ENCODE data around the gene ATP6AP1.

ATP6AP1 gene

DNA sequence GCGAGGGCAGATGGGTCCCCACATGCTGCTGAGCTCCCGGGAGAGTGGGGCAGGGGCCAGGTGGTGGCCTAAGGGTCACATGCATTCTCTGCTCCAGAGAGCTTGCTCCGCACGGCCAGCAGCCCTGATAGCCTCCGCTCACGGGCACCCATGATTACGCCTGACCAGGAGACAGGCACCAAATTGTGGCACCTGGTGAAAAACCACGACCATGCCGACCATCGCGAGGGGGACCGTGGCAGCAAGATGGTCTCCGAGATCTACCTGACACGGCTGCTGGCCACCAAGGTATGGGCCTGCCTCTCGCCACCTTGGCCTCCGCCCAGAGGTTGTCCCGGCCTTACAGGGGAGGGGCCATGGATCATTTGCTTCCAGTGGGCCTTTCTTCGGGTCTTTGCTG lies 41.4 kb downstream of the ATP6AP1 start:
- ChIA-PET POLR2A (no interaction called here), CTCF (no interaction called here)
- no peak for DNase-seq (ENCODE audit: extremely low spot score)
- no peak for TF ChIP-seq HDGF (IDR thresholded peaks at IDR 0.05; ENCODE audit: borderline replicate concordance)
- no peak for TF ChIP-seq ELF4 (IDR thresholded peaks at IDR 0.05)
- TF ChIP-seq, protein P1, sequence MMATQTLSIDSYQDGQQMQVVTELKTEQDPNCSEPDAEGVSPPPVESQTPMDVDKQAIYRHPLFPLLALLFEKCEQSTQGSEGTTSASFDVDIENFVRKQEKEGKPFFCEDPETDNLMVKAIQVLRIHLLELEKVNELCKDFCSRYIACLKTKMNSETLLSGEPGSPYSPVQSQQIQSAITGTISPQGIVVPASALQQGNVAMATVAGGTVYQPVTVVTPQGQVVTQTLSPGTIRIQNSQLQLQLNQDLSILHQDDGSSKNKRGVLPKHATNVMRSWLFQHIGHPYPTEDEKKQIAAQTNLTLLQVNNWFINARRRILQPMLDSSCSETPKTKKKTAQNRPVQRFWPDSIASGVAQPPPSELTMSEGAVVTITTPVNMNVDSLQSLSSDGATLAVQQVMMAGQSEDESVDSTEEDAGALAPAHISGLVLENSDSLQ (IDR thresholded peaks at IDR 0.05), result no peak
- no peak for TF ChIP-seq TARDBP (IDR thresholded peaks at IDR 0.05)
- no peak for TF ChIP-seq NFRKB (IDR thresholded peaks at IDR 0.05)
- no peak for TF ChIP-seq FOXK2 (IDR thresholded peaks at IDR 0.05)
- TF ChIP-seq SUZ12 (IDR thresholded peaks at IDR 0.05), result no peak
- TF ChIP-seq SP1 (IDR thresholded peaks at IDR 0.05), result no peak
- no peak for TF ChIP-seq FOXM1 (IDR thresholded peaks at IDR 0.05; ENCODE audit: borderline replicate concordance)
- no peak for TF ChIP-seq L3MBTL2 (conservative IDR thresholded peaks at IDR 0.05)
- TF ChIP-seq CTBP1 (IDR thresholded peaks at IDR 0.05; ENCODE audit: borderline replicate concordance), result no peak
- no peak for TF ChIP-seq BHLHE40 (IDR thresholded peaks at IDR 0.05; ENCODE audit: borderline replicate concordance)
- TF ChIP-seq ZNF384 (IDR thresholded peaks at IDR 0.05), result no peak
- no peak for TF ChIP-seq LEF1 (IDR thresholded peaks at IDR 0.05; ENCODE audit: borderline replicate concordance)
- TF ChIP-seq FOXA1 (IDR thresholded peaks at IDR 0.05), result no peak
- TF ChIP-seq ARNT (IDR thresholded peaks at IDR 0.05), result no peak

DNA sequence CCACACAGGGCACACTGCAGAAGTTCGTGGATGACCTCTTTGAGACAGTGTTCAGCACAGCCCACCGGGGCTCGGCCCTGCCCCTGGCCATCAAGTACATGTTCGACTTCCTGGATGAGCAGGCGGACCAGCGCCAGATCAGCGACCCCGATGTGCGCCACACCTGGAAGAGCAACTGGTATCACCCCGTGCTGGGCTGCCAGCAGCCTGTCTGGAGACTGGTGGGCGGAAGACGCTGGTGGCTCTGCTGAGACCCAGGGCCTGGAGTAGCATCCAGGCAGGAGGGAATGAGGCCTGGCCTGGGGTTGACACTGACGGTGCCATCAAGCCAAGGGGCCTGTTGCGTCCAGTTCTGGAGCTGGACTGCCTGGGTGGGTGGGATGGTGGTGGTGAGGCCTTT lies 42.0 kb downstream of the ATP6AP1 start:
- TF ChIP-seq SP1 (IDR thresholded peaks at IDR 0.05) (no peak), FOXA1 (IDR thresholded peaks at IDR 0.05) (no peak), FOXK2 (IDR thresholded peaks at IDR 0.05) (no peak), NFRKB (IDR thresholded peaks at IDR 0.05) (no peak), L3MBTL2 (conservative IDR thresholded peaks at IDR 0.05) (no peak), ELF4 (IDR thresholded peaks at IDR 0.05) (no peak), ZNF384 (IDR thresholded peaks at IDR 0.05) (no peak), FOXM1 (IDR thresholded peaks at IDR 0.05; ENCODE audit: borderline replicate concordance) (no peak), CTBP1 (IDR thresholded peaks at IDR 0.05; ENCODE audit: borderline replicate concordance) (no peak), SUZ12 (IDR thresholded peaks at IDR 0.05) (no peak), BHLHE40 (IDR thresholded peaks at IDR 0.05; ENCODE audit: borderline replicate concordance) (no peak), HDGF (IDR thresholded peaks at IDR 0.05; ENCODE audit: borderline replicate concordance) (no peak), ARNT (IDR thresholded peaks at IDR 0.05) (no peak), LEF1 (IDR thresholded peaks at IDR 0.05; ENCODE audit: borderline replicate concordance) (no peak), TARDBP (IDR thresholded peaks at IDR 0.05) (no peak)
- TF ChIP-seq, protein P1 (IDR thresholded peaks at IDR 0.05), result no peak
- DNase-seq (ENCODE audit: extremely low spot score), result no peak
- ChIA-PET POLR2A (no interaction called here), CTCF (no interaction called here)

DNA sequence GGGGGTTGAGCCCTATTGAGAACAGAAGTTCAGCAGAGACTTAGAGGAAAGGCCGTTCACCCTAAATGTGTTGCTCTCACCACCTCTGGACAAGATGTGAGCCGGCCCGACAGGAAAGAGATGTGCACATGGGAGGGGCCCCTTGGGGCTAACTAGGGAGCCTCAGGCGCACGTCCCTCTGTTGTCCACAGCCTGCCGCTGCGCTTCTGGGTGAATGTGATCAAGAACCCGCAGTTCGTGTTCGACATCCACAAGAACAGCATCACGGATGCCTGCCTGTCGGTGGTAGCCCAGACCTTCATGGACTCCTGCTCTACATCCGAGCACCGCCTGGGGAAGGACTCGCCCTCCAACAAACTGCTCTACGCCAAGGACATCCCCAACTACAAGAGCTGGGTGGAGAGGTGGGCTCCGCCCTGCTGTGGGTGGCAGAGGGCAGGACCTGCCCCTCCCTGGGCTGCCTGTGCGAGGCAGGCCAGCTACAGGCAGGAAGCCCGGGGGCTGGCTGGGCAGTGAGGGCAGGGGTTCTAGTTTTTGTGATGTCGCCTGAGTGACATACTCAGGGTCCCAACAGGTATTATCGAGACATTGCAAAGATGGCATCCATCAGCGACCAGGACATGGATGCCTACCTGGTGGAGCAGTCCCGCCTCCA lies 42.6 kb downstream of the ATP6AP1 start:
- ChIA-PET CTCF (no interaction called here), POLR2A (no interaction called here)
- TF ChIP-seq, protein P1 (IDR thresholded peaks at IDR 0.05), result no peak
- no peak for TF ChIP-seq HDGF (IDR thresholded peaks at IDR 0.05; ENCODE audit: borderline replicate concordance)
- no peak for TF ChIP-seq FOXM1 (IDR thresholded peaks at IDR 0.05; ENCODE audit: borderline replicate concordance)
- no peak for TF ChIP-seq ARNT (IDR thresholded peaks at IDR 0.05)
- TF ChIP-seq NFRKB (IDR thresholded peaks at IDR 0.05), result no peak
- no peak for TF ChIP-seq L3MBTL2 (conservative IDR thresholded peaks at IDR 0.05)
- TF ChIP-seq BHLHE40 (IDR thresholded peaks at IDR 0.05; ENCODE audit: borderline replicate concordance), result no peak
- TF ChIP-seq SUZ12 (IDR thresholded peaks at IDR 0.05), result no peak
- TF ChIP-seq SP1 (IDR thresholded peaks at IDR 0.05), result no peak
- TF ChIP-seq FOXK2 (IDR thresholded peaks at IDR 0.05), result no peak
- TF ChIP-seq CTBP1 (IDR thresholded peaks at IDR 0.05; ENCODE audit: borderline replicate concordance), result no peak
- no peak for TF ChIP-seq TARDBP (IDR thresholded peaks at IDR 0.05)
- no peak for TF ChIP-seq ELF4 (IDR thresholded peaks at IDR 0.05)
- TF ChIP-seq LEF1 (IDR thresholded peaks at IDR 0.05; ENCODE audit: borderline replicate concordance), result no peak
- TF ChIP-seq FOXA1 (IDR thresholded peaks at IDR 0.05), result no peak
- no peak for TF ChIP-seq ZNF384 (IDR thresholded peaks at IDR 0.05)
- DNase-seq (ENCODE audit: extremely low spot score), result no peak

DNA sequence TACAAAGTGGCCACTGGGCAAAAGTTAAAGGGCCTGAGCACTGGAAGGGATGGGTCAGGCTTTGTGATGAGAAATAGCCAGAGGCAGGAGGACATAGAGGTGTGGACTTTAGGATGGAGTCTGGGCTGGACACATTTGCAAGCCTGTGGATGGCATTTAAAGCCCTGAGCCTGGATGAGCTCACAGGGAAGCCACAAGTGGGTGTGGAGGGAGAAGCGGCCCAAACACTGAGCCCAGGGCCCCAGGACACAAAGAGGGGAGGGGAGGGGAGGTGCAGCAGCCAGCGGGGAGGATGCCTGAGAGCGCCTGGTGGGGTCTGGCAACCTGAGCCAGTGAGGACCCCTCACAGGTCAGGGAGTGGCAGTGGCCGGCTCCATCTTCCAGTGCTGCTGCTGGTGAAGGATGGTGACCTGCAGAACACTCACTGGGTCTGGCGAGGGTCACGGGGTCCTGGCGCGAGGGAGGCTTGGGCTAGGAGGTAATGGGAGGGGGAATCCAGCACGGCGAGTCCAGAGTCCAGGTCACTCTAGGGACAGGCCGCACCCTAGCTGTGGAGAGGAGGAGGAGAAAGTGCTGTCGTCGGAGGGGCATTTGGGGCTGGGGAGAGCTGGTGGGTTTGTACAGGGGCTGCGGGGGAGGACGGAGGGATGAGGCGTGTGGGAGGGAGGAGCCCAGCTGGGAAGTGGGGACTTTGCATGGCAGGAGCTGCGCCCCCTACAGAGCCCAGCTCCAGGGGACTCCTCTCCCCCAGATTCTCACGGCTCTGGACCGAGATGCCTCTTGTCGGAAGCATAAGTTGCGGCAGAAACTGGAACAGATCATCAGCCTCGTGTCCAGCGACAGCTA lies 43.6 kb downstream of the ATP6AP1 start:
- ChIA-PET POLR2A (interaction anchor here (0.9 kb wide), 1 partner anchor 27 kb away, joined by 3 read pairs; no protein-coding TSS in a partner anchor), CTCF (no interaction called here)
- no peak for DNase-seq (ENCODE audit: extremely low spot score)
- TF ChIP-seq SUZ12 (IDR thresholded peaks at IDR 0.05), result no peak
- TF ChIP-seq FOXK2 (IDR thresholded peaks at IDR 0.05), result no peak
- TF ChIP-seq SP1 (IDR thresholded peaks at IDR 0.05), result no peak
- TF ChIP-seq ELF4 (IDR thresholded peaks at IDR 0.05), result no peak
- TF ChIP-seq CTBP1 (IDR thresholded peaks at IDR 0.05; ENCODE audit: borderline replicate concordance), result no peak
- TF ChIP-seq, protein P1 (IDR thresholded peaks at IDR 0.05), result no peak
- no peak for TF ChIP-seq ARNT (IDR thresholded peaks at IDR 0.05)
- TF ChIP-seq L3MBTL2 (conservative IDR thresholded peaks at IDR 0.05), result no peak
- no peak for TF ChIP-seq FOXM1 (IDR thresholded peaks at IDR 0.05; ENCODE audit: borderline replicate concordance)
- TF ChIP-seq HDGF (IDR thresholded peaks at IDR 0.05; ENCODE audit: borderline replicate concordance), result no peak

Data from HEK293T (cell line).